HEK293 (cell line): ENCODE data around the gene APRT.

Experiments used
- MZF1 ChIP-seq: fragments of 450-650 bp; formaldehyde crosslinking; IDR thresholded peaks from 2 replicates; pipeline ENCODE4 v1.5.1; 2017; ENCODE audit warnings: missing biosample characterization, missing genetic modification characterization, borderline replicate concordance
- SP2 ChIP-seq: fragments of 450-650 bp; formaldehyde crosslinking; IDR thresholded peaks from 2 replicates; pipeline ENCODE4 v1.5.1; 2016; ENCODE audit warnings: missing biosample characterization, missing genetic modification characterization
- TCF7L2 ChIP-seq: IDR thresholded peaks from 2 replicates; pipeline ENCODE4 v1.6.1; 2011; ENCODE audit warnings: low read depth, mild to moderate bottlenecking, inconsistent platforms, low read length, moderate library complexity, borderline replicate concordance
- ZBTB17 ChIP-seq: fragments of 450-650 bp; formaldehyde crosslinking; IDR thresholded peaks from 2 replicates; pipeline ENCODE4 v1.5.1; 2016; ENCODE audit warnings: missing biosample characterization, missing genetic modification characterization
- ZFP41 ChIP-seq: fragments of 450-650 bp; formaldehyde crosslinking; IDR thresholded peaks from 2 replicates; pipeline ENCODE4 v1.5.1; 2016; ENCODE audit warnings: missing biosample characterization, missing genetic modification characterization, borderline replicate concordance
- ZNF133 ChIP-seq: fragments of 450-650 bp; formaldehyde crosslinking; IDR thresholded peaks from 2 replicates; pipeline ENCODE4 v1.5.1; 2016; ENCODE audit warnings: missing biosample characterization, missing genetic modification characterization
- ZNF157 ChIP-seq: fragments of 450-650 bp; formaldehyde crosslinking; IDR thresholded peaks from 2 replicates; pipeline ENCODE4 v1.5.1; 2016; ENCODE audit warnings: missing biosample characterization, missing genetic modification characterization
- ZNF292 ChIP-seq: fragments of 450-650 bp; formaldehyde crosslinking; IDR thresholded peaks from 2 replicates; pipeline ENCODE4 v1.5.1; 2016; ENCODE audit warnings: low read depth, missing biosample characterization, missing genetic modification characterization, borderline replicate concordance
- ZNF37A ChIP-seq: fragments of 450-650 bp; IDR thresholded peaks from 2 replicates; pipeline ENCODE4 v1.5.1; 2018; ENCODE audit warnings: missing biosample characterization, missing genetic modification characterization
- ZNF571 ChIP-seq: fragments of 450-650 bp; formaldehyde crosslinking; IDR thresholded peaks from 2 replicates; pipeline ENCODE4 v1.5.0; 2017; ENCODE audit warnings: missing biosample characterization, missing genetic modification characterization
- ZNF610 ChIP-seq: fragments of 450-650 bp; formaldehyde crosslinking; IDR thresholded peaks from 2 replicates; pipeline ENCODE4 v1.5.1; 2016; ENCODE audit warnings: missing biosample characterization, missing genetic modification characterization, borderline replicate concordance
- ZNF707 ChIP-seq: fragments of 450-650 bp; formaldehyde crosslinking; IDR thresholded peaks from 2 replicates; pipeline ENCODE4 v1.5.1; 2016; ENCODE audit warnings: missing biosample characterization, missing genetic modification characterization
- ZNF747 ChIP-seq: fragments of 450-650 bp; formaldehyde crosslinking; IDR thresholded peaks from 2 replicates; pipeline ENCODE4 v1.5.1; 2016; ENCODE audit warnings: missing biosample characterization, missing genetic modification characterization
- ZSCAN23 ChIP-seq: fragments of 450-650 bp; formaldehyde crosslinking; IDR thresholded peaks from 2 replicates; pipeline ENCODE4 v1.5.1; 2016; ENCODE audit warnings: missing biosample characterization, missing genetic modification characterization
- ZXDB ChIP-seq: fragments of 450-650 bp; formaldehyde crosslinking; IDR thresholded peaks from 2 replicates; pipeline ENCODE4 v1.5.1; 2016; ENCODE audit warnings: missing biosample characterization, missing genetic modification characterization
- TF ChIP-seq, protein P1 (sequence below): fragments of 450-650 bp; formaldehyde crosslinking; IDR thresholded peaks from 2 replicates; pipeline ENCODE4 v1.5.1; 2017; ENCODE audit warnings: missing biosample characterization, mild to moderate bottlenecking, missing genetic modification characterization, moderate library complexity
- TF ChIP-seq, protein P2 (sequence below): IDR thresholded peaks from 2 replicates; pipeline ENCODE4 v1.6.1; 2011; ENCODE audit warnings: mild to moderate bottlenecking, low read depth, low read length, borderline replicate concordance
- TF ChIP-seq, protein P3 (sequence below): fragments of 450-650 bp; formaldehyde crosslinking; IDR thresholded peaks from 2 replicates; pipeline ENCODE4 v1.5.1; 2016; ENCODE audit warnings: missing biosample characterization, missing genetic modification characterization, low read depth
- TF ChIP-seq, protein P4 (sequence below): fragments of 450-650 bp; formaldehyde crosslinking; IDR thresholded peaks from 2 replicates; pipeline ENCODE4 v1.5.1; 2017; ENCODE audit warnings: missing biosample characterization, missing genetic modification characterization
- TF ChIP-seq, protein P5 (sequence below): fragments of 450-650 bp; formaldehyde crosslinking; IDR thresholded peaks from 2 replicates; pipeline ENCODE4 v1.5.1; 2016; ENCODE audit warnings: missing biosample characterization, missing genetic modification characterization
- TF ChIP-seq, protein P6 (sequence below): fragments of 450-650 bp; formaldehyde crosslinking; IDR thresholded peaks from 2 replicates; pipeline ENCODE4 v1.5.1; 2017; ENCODE audit warnings: missing biosample characterization, missing genetic modification characterization
- TF ChIP-seq, protein P7 (sequence below): fragments of 450-650 bp; formaldehyde crosslinking; IDR thresholded peaks from 2 replicates; pipeline ENCODE4 v1.5.0; 2017; ENCODE audit warnings: missing biosample characterization, missing genetic modification characterization, borderline replicate concordance
- TF ChIP-seq, protein P8 (sequence below): fragments of 450-650 bp; formaldehyde crosslinking; IDR thresholded peaks from 2 replicates; pipeline ENCODE4 v1.5.1; 2017; ENCODE audit warnings: missing biosample characterization, missing genetic modification characterization

The APRT gene

DNA sequence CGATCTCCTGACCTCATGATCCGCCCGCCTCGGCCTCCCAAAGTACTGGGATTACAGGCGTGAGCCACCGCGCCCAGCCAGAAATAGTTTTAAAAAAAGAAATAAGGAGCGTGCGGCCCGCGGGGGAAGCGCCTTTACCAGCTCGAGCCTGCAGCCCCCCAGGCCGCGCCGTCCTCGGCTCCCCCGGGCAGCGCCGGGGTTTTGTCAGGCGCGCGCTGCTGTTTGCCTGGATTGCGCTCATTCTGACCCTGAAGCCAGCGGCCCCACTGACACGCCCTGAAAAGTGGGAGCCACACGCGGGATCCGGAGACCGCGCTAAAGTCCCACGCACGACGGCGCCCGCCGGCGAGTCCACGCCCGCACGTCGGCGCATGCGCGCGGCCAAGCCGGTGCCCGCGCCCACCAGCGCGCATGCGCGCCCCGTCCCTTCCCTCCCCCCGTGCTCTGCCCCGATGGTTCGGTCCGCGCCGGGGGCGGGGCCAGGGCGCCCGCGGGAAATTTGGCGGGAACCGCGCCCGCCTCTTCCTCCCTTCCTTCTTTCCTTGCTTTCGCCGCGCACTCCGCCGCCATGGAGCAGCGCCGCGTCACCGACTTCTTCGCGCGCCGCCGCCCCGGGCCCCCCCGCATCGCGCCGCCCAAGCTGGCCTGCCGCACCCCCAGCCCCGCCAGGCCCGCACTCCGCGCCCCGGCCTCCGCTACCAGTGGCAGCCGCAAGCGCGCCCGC lies 8.3 kb downstream of the APRT start, which contains the start of gene CDT1 (continued):
- TF ChIP-seq ZNF610 (tag by site-specific recombination): 0 out of 2 replicates have a peak, but pooled peaks have one; percentile 36
- TF ChIP-seq ZNF707 (tag by site-specific recombination): no peak
- TF ChIP-seq, protein P1, sequence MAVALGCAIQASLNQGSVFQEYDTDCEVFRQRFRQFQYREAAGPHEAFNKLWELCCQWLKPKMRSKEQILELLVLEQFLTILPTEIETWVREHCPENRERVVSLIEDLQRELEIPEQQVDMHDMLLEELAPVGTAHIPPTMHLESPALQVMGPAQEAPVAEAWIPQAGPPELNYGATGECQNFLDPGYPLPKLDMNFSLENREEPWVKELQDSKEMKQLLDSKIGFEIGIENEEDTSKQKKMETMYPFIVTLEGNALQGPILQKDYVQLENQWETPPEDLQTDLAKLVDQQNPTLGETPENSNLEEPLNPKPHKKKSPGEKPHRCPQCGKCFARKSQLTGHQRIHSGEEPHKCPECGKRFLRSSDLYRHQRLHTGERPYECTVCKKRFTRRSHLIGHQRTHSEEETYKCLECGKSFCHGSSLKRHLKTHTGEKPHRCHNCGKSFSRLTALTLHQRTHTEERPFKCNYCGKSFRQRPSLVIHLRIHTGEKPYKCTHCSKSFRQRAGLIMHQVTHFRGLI (tag by site-specific recombination): peak; percentile 19; the same call in 1 of the 2 replicates
- peak; percentile 62 for TF ChIP-seq SP2 (tag by site-specific recombination)
- TF ChIP-seq, protein P2, sequence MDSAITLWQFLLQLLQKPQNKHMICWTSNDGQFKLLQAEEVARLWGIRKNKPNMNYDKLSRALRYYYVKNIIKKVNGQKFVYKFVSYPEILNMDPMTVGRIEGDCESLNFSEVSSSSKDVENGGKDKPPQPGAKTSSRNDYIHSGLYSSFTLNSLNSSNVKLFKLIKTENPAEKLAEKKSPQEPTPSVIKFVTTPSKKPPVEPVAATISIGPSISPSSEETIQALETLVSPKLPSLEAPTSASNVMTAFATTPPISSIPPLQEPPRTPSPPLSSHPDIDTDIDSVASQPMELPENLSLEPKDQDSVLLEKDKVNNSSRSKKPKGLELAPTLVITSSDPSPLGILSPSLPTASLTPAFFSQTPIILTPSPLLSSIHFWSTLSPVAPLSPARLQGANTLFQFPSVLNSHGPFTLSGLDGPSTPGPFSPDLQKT: no peak
- TF ChIP-seq ZXDB (tag by site-specific recombination): peak; percentile 51; the same call in 1 of the 2 replicates
- TF ChIP-seq ZNF133 (tag by site-specific recombination): no peak
- no peak for TF ChIP-seq ZNF292 (tag by site-specific recombination)
- TF ChIP-seq ZNF747 (tag by site-specific recombination): no peak
- no peak for TF ChIP-seq ZFP41
- TF ChIP-seq, protein P3, sequence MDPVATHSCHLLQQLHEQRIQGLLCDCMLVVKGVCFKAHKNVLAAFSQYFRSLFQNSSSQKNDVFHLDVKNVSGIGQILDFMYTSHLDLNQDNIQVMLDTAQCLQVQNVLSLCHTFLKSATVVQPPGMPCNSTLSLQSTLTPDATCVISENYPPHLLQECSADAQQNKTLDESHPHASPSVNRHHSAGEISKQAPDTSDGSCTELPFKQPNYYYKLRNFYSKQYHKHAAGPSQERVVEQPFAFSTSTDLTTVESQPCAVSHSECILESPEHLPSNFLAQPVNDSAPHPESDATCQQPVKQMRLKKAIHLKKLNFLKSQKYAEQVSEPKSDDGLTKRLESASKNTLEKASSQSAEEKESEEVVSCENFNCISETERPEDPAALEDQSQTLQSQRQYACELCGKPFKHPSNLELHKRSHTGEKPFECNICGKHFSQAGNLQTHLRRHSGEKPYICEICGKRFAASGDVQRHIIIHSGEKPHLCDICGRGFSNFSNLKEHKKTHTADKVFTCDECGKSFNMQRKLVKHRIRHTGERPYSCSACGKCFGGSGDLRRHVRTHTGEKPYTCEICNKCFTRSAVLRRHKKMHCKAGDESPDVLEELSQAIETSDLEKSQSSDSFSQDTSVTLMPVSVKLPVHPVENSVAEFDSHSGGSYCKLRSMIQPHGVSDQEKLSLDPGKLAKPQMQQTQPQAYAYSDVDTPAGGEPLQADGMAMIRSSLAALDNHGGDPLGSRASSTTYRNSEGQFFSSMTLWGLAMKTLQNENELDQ (tag by site-specific recombination): no peak
- TF ChIP-seq ZNF571 (tag by site-specific recombination): no peak
- no peak for TF ChIP-seq ZNF37A (tag by site-specific recombination)
- TF ChIP-seq, protein P4, sequence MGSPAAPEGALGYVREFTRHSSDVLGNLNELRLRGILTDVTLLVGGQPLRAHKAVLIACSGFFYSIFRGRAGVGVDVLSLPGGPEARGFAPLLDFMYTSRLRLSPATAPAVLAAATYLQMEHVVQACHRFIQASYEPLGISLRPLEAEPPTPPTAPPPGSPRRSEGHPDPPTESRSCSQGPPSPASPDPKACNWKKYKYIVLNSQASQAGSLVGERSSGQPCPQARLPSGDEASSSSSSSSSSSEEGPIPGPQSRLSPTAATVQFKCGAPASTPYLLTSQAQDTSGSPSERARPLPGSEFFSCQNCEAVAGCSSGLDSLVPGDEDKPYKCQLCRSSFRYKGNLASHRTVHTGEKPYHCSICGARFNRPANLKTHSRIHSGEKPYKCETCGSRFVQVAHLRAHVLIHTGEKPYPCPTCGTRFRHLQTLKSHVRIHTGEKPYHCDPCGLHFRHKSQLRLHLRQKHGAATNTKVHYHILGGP (tag by site-specific recombination): no peak
- TF ChIP-seq, protein P5, sequence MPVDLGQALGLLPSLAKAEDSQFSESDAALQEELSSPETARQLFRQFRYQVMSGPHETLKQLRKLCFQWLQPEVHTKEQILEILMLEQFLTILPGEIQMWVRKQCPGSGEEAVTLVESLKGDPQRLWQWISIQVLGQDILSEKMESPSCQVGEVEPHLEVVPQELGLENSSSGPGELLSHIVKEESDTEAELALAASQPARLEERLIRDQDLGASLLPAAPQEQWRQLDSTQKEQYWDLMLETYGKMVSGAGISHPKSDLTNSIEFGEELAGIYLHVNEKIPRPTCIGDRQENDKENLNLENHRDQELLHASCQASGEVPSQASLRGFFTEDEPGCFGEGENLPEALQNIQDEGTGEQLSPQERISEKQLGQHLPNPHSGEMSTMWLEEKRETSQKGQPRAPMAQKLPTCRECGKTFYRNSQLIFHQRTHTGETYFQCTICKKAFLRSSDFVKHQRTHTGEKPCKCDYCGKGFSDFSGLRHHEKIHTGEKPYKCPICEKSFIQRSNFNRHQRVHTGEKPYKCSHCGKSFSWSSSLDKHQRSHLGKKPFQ: no peak
- TF ChIP-seq, protein P6, sequence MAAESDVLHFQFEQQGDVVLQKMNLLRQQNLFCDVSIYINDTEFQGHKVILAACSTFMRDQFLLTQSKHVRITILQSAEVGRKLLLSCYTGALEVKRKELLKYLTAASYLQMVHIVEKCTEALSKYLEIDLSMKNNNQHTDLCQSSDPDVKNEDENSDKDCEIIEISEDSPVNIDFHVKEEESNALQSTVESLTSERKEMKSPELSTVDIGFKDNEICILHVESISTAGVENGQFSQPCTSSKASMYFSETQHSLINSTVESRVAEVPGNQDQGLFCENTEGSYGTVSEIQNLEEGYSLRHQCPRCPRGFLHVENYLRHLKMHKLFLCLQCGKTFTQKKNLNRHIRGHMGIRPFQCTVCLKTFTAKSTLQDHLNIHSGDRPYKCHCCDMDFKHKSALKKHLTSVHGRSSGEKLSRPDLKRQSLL (tag by site-specific recombination): no peak
- no peak for TF ChIP-seq ZBTB17 (tag by site-specific recombination)
- TF ChIP-seq, protein P7, sequence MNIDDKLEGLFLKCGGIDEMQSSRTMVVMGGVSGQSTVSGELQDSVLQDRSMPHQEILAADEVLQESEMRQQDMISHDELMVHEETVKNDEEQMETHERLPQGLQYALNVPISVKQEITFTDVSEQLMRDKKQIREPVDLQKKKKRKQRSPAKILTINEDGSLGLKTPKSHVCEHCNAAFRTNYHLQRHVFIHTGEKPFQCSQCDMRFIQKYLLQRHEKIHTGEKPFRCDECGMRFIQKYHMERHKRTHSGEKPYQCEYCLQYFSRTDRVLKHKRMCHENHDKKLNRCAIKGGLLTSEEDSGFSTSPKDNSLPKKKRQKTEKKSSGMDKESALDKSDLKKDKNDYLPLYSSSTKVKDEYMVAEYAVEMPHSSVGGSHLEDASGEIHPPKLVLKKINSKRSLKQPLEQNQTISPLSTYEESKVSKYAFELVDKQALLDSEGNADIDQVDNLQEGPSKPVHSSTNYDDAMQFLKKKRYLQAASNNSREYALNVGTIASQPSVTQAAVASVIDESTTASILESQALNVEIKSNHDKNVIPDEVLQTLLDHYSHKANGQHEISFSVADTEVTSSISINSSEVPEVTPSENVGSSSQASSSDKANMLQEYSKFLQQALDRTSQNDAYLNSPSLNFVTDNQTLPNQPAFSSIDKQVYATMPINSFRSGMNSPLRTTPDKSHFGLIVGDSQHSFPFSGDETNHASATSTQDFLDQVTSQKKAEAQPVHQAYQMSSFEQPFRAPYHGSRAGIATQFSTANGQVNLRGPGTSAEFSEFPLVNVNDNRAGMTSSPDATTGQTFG (tag by site-specific recombination): no peak
- no peak for TF ChIP-seq ZSCAN23
- TF ChIP-seq TCF7L2: no peak
- TF ChIP-seq MZF1: no peak
- TF ChIP-seq, protein P8, sequence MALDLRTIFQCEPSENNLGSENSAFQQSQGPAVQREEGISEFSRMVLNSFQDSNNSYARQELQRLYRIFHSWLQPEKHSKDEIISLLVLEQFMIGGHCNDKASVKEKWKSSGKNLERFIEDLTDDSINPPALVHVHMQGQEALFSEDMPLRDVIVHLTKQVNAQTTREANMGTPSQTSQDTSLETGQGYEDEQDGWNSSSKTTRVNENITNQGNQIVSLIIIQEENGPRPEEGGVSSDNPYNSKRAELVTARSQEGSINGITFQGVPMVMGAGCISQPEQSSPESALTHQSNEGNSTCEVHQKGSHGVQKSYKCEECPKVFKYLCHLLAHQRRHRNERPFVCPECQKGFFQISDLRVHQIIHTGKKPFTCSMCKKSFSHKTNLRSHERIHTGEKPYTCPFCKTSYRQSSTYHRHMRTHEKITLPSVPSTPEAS: no peak
- TF ChIP-seq ZNF157 (tag by site-specific recombination): no peak
